ENCODE measurements around the gene CLSTN2.

Gene CLSTN2

DNA sequence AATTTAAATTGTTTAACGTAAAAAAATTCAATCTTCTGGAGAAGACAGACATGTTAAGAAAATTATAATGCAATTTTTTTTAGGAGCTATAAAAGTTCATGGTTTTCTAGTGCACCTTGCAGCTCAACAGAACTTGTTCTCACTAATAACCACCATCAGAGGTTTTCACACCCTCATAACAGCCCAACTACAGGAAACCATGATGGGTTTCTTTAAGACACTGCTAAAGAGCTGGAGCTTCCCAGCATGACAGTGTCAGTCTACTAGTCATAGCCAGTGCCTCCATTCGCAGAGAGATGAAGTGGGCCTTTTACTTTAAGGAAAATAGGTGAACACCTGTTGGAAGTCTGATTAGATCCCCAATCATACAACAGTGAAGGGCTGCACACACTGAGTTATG, 518.8 kb downstream of the CLSTN2 start:
- no peak for DNase-seq (ENCODE audit: low spot score)

DNA sequence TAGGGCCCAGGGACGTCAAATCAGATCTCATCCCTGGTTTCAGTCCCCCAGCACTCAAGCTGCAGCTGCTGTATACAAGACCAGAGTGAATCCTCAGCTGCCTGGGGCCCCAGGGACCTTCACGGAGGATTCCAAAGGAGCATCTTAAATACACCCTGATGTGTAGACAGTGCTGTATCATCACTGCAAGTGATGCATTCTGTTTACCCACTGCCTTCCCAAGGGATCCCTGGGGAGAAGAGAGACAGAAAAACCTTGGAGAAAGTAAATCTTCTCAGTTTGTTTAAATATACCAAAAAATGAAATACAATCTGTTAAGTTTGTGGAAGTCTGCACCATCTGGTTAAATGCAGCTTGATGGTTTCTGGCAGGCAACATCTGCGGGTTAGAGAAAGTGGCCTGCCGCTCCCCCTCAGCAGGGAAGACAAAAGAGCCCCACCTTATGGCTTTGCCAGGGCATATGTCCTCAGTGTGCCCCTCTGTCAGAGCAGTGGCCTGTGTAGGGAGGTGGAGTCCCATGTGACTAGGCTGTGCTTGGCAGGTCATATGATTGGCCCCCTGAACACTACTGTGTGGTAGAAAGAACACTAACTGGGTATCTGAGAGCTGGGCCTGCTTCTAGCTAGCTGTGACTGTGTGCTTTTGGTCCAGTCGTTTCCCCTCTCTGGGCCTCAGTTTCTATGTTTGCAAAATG, 520.7 kb downstream of the CLSTN2 start:
- DNase-seq (ENCODE audit: low spot score) = no peak

DNA sequence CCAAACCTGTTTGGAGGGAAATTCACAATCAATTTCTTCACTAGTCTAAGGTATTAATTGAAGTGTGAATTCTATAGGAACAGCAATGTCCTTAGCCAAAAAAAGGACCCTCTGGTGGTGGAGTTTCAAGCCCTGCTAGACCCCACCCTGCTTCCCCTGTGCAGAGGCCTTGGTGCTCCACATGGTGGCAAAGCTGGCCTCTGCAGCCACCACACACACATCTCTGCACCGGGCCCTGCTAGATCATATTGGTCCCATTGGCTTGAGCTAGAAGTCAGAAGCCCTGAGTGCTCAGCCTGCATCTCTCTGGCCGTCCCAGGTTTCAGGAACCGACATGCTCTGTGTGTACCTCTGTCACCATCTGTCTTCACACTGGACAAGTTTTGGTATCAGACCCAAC, 522.0 kb downstream of the CLSTN2 start:
- DNase-seq (ENCODE audit: low spot score) = no peak

DNA sequence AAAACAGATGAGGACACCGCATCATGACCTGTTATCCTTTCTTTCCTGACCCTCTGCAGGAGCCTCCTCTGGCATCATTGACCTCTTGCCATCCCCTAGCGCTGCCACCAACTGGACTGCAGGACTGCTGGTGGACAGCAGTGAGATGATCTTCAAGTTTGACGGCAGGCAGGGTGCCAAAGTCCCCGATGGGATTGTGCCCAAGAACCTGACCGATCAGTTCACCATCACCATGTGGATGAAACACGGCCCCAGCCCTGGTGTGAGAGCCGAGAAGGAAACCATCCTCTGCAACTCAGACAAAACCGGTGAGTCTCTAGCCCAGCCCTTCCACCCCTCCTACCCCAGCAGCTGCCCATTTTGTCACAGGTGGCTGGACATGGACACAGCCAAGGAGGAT, 524.5 kb downstream of the CLSTN2 start:
- DNase-seq (ENCODE audit: low spot score) = no peak

DNA sequence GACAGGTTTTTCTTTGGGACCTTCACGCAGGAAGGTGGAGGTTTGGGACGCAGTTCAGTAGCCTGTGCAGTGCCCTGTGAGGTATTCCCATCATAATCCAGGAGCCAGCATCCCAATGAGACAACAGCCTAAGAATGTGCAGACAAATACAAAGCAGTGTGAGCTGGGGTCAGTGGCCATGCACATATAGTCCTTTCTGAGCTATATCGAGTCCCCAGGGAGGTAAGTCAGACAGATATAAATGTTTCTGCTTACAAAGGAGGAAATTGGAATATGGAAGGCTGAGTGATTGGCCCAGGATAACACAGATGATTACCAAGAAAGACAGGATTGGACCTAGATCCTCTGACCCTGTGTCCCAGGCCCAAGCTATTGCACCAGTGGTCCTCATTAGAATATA, 526.3 kb downstream of the CLSTN2 start:
- no peak for DNase-seq (ENCODE audit: low spot score)

DNA sequence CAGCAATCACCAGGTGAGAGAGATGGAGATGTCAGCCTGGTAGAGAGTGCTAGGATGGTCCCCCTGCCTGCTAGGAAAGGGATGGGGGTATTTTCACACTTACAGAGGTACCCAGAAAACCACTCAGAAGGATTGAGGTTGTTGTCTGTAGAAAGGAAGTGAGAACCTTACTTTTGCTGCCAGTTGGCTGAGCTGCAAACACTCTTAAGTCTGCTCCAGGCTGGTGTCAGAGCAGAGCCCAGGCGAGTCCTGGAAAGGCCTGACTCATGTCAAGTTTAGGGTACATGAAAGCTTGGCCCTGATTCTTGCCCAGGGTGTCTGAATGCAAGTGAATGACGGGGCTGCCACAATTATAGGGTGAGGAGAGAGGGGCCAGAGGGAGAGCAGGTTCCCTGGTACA, 528.4 kb downstream of the CLSTN2 start:
- DNase-seq (ENCODE audit: low spot score) = no peak

DNA sequence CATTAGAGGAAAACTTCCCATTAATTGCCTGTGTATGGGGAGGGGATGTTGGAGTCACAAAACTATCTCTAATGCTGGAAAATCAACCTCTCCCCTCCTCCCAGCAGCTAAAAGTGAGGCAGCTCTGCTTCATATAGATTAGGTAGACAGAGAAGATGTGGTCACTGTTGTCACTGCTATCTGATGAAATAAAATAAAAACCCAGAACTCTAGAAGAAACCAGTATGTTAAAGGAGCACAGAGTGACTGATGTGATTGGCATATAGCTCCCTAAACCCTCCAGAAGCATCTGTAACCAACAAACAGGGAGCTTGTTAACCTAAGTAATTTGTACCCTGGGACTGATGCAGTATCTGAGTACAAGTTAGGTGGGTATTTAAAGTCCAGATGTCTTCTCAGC, 531.0 kb downstream of the CLSTN2 start:
- DNase-seq (ENCODE audit: low spot score) = no peak

DNA sequence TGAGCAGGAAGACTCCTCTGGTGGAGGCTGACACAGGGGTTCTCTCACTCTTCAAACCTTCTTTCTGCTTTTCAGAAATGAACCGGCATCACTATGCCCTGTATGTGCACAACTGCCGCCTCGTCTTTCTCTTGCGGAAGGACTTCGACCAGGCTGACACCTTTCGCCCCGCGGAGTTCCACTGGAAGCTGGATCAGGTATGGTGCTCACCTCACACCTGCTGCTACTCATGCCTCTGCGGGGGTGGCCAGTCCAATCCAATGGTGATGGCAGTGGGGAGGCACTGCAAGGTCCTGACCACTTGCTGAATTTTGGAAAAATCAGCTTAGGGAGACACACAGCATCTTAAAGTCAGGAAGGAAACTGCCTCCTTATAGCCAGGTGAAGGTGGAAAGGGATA, 531.5 kb downstream of the CLSTN2 start:
- no peak for DNase-seq (ENCODE audit: low spot score)

DNA sequence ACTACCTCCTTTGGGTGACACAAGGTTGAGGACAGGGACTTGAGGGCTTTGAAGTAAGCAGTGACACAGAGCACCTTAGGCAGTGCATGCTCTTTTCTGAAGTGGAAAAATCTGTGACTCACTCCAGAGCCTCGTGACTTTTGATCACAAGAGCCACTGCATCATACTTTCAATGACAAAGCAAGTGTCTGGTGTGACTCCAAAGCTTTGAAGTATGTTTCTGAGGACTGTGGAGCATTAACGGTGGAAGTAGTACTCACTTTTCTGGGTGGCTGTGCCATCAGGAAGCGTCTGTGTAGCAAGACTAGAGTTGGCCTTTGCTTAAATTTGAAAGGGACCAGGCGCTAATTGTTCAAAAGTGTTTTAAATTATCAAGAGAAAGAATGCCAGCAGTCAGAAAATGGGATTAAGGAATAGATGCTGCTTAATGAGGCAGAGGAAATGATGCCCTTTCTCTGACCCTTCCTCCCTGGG, 532.2 kb downstream of the CLSTN2 start:
- no peak for DNase-seq (ENCODE audit: low spot score)

DNA sequence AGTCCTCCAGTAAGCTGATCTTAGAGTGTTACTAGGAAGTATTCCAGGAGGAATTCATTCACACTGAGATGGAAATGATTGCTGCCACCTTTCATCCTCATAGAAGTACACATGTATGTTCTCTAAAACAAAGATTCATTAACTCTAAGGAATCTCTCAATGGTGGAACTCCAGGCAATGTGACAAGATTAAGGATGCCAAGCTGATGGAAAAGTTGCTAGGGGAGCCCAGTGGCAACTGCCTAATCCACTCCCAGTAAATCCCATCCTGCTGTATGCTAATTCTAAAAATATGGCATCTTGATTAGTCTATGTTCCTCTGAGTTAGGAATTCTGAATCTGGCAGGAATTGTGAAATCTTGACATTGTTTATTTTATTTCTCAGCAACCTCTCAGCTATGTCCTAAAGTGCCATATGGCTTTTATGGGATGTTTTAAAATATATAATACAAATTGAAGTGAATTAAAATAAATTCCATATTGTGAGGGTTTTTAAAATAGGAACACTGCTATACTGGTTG, 532.9 kb downstream of the CLSTN2 start:
- DNase-seq (ENCODE audit: low spot score) = no peak

DNA sequence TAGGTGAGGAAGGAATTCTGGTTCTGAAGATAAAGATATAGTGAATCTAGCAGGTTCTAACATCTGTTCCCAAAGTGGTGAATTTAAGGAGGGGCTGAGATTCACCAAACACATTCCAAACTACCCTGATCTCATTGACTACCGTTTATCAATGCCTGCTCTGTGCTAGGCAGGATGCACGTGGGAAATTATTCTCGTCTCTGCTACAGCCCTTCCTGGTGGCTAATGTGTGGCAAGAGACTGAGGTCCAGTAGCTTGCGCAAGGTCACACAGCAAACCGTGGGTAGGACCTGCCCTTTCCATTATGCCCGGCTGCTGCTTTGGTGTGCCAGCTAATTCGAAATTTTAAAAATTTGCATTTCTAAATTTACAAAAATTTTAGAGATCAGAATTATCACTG, 533.4 kb downstream of the CLSTN2 start:
- DNase-seq (ENCODE audit: low spot score) = no peak

DNA sequence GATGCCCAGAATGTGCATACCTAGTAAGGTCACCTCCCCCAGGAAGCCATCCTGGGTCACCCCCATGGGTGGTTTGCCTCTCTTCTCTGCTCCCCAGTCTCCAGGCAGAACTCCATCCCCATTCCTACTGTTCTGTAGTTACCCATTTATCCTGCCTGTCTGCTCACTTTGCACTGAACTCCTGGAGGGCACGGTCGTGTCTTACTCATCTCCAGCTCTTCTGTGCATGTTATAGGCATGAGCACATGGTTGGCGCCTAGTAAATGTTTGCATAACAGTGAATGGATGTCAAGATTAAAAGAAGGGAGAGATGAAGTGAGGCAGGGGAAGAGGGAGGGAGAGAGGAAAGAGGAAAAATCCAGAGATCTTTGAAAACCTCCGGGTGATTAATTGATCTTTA, 534.5 kb downstream of the CLSTN2 start:
- no peak for DNase-seq (ENCODE audit: low spot score)

DNA sequence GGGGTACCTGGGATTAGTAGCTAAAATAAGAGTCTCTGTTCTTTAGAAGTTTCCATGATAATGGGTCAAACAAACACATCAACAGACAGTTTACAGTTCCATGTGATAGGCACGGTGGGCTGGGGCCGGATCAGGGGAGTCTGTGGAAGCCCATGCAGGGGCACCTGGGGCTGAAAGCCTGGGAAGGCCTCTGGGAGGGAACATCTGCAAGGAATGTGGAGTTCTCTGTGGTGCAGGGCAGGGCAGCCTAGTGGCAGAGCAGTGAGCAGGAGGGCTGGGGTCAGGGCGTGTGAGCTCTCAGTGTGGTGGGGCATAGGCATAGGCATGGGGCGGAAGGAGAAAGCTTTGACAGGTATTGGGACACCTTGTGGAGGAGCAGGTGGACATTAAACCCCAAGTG, 535.2 kb downstream of the CLSTN2 start:
- DNase-seq (ENCODE audit: low spot score) = no peak

DNA sequence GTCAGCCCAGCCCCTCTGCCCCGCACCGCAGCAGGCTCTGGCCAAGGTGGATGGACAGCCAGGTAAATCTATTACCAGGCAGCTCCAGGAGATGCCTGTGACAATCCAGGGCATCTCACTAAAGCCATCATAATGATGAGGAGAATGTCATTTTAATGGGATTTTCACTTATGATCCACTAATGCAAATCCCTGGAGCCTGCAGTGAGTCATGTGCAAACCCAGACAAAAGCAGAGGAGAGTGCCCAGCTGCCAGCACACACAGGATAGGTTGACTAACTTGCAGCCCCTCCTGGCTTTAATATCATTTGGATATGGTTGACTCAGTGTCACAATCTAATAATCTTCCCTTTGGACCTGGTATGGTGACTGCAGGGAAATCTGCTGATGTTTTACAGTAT, 536.0 kb downstream of the CLSTN2 start:
- DNase-seq (ENCODE audit: low spot score) = no peak

DNA sequence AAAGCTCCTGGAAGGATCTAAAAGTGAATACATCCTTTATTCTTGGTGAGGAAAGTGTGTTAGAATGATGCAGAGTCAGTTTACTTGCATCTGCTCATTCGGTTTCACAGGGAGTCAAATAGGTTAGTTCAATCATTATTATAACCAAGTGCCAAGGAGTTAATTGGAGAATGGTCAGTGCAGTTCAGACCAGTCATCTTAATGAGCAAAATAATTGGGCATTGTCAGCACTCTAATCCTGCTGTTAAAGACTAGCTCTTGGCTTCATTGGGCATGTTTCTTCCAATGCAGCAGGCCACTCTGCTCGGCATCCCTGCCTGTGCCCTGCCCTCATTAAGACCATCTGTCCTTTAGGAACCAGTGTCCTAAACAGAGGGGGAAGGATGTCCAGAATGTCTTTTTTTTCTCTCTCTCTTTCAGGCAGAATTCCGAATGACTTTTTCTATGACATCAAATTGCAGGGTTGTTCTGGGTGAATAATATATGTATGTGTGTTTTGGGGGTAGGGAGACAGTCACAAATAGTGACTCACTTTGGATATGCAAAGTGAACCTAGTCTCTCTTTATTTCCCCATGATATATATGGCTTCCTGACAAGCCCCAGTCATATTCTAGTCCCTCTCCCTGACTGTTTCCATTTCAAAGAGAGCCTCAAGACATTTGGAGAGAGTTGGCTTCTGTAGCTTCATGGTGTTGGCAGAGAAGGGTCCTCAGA, 537.5 kb downstream of the CLSTN2 start:
- no peak for DNase-seq (ENCODE audit: low spot score)

DNA sequence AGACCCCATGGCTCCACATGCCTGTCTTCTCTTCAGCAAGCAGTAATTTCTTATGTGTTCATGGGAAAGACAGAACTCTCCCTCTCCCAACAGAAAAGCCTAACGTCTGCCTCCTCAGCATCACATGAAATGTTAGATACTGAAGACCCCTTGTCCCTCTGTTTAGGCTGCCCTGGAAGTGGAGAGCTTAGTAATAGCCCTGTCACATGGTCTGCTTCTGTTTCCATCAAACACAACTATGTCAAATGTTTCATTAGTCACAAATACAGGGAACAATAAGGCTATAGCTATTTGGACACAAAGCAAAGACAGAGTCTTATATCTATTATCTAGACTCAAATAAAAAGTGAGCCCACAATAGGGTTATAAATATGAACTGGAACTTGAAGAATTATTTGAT, 552.6 kb downstream of the CLSTN2 start:
- DNase-seq (ENCODE audit: low spot score) = no peak

DNA sequence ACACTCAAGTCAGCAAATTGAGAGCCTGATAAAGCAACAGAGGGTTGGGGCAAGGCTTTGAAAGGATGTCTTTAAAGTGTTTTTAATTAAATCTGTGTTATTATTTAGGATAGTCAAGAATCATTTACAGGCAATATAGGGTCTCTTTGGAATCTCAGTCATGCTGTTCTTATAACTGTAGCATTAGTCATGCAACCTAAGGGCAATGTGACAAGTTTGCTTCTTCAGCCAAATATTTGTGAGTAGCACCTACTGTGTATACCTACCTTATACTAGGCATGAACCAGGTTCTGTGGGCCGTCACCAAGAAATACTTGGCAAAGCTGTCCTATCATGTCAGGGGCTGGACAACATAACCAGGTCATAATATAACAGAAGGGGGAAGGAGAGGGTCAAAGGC, 558.3 kb downstream of the CLSTN2 start:
- no peak for DNase-seq (ENCODE audit: low spot score)

DNA sequence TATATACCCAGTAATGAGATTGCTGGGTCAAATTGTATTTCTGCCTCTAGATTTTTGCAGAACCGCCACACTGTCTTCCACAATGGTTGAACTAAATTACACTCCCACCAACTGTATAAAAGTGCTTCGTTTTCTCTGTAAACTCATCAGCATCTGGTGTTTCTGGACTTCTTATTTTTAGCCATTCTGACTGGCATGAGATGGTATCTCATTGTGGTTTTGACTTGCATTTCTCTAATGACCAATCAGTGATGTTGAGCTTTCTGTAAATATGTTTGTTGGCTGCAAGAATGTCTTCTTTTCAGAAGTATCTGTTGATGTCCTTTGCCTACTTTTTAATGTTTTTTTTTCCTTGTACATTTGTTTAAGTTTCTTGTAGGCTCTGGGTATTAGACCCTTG, 560.0 kb downstream of the CLSTN2 start:
- no peak for DNase-seq (ENCODE audit: low spot score)

DNA sequence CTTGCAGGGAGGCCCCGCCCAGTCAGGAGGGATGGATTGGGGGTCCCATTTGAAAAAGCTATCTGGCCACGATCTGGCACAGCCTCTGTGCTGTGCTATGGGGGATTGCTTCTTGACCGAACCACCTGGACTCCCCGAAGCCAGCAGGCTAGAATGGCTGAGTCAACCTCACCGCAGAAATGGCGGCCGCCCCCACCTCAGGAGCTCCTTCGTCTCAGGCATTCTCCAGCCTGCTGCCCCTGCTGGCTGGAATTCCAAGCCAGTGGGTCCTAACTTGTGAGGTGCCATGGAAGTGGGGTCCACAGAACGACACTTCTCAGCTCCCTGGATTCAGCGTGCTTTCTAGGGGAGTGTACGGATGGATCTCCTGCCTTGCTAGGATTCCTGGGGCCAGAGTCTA, 562.3 kb downstream of the CLSTN2 start:
- no peak for DNase-seq (ENCODE audit: low spot score)

DNA sequence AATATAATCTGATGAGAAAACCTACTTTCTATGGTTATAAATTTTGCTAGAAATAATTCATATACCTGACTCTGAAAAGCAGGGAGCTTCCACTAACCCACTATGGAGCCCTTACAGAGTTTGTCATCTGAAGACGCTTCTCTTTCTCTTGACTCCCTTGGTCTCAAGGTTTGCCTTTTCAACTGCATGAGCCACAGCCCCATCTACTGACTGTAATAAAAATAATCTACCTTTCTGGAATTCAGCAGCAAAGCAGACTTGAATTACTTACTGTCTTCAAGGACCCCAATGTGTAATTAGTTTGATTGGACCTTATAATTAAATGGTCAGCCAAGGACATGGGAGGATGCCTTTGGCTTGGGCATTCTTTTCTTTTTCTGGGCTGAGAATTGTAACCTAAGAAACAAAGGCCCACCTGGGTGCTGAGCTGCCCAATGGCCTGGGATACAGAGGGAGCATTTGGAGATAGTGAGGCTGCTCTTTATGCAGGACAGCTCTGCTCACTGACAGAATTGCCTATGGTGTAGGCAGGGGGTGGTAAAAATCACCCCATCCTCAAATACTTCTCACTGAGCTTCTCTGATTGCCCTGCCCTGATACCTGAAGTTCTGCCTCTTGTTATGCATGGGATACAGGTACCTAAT, 564.3 kb downstream of the CLSTN2 start:
- peak; percentile 16 for DNase-seq (ENCODE audit: low spot score)

DNA sequence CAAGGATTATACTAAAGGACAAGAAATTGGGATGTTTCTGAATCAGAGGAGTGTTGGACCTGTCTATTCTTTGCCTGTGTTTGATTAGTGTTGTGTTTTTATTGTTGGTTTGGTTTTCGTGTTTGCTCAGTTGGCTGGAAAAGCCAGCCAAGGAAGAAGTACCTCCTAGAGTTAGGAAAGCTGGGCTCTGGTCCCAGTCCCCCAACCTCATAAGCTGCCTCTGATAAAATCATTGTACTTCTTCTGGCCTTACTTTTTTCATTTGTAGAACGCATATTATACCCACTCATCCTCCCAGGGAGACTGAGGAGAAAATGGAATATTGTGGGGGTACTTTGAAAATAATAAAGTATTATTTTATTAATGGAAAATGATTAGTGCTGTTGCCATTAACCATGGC, 565.5 kb downstream of the CLSTN2 start:
- DNase-seq (ENCODE audit: low spot score) = no peak

DNA sequence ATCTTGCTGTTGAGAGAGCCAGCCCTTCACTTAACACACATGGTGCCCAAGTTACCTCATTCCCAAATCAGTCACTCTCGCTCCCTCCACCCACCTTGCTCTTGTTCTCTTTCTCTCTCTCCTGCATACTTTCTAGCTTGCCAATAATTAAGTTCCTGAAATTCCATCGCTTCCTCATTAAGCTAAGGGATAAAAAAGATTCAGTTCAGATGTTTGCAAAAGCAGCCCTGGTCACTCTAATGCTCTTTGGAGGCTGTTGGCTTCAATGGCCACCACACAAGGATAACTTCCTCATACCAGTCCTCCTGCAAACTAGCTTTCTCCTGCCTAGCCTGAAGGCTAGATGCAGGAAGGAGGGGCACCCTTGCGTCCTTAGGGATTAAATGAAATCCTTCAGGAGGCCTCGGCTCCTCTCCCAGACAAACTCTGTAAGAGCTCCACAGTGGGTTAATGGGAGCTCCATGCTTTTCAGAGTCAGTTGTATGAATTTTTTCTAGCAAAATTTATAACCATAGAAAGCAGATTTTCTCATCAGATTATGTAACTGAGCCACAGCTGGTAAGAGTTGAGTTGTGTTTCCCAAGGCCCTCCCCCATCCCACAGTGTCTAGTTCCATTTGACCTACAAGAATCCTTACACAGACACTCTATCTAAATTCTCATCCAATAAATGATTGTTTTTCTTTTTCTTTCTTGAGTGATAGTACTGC, 566.2 kb downstream of the CLSTN2 start:
- no peak for DNase-seq (ENCODE audit: low spot score)

Measured in cerebellar cortex (tissue), 1 donor.